Spleen (tissue), 11 donors: ENCODE measurements around the gene HOXA10. TPM values are rescaled to one million over a fixed set of nuclear protein-coding genes. Genes with fewer than 3 reads are reported as not detected.

Experiments used
- DNase-seq: peaks from one replicate; pipeline ENCODE4 v3.0.0-alpha.2; 2020
- H3K27ac ChIP-seq, 8 donors: fragments of 200-600 bp; sonication (generic) in 7 of 8; 1 replicate in 4 of 8; 2 replicates in 4 of 8; pipeline versions ENCODE4 v1.5.0 to v1.8.0; 2016 to 2021; ENCODE audit warnings: inconsistent platforms in 4 of 8, mild to moderate bottlenecking in 4 of 8, moderate library complexity in 1 of 8
- H3K27me3 ChIP-seq, 7 donors: fragments of 200-600 bp; sonication (generic) in 6 of 7; replicated peaks in 1 of 7; 1 replicate in 4 of 7; 2 replicates in 3 of 7; pipeline versions ENCODE4 v1.5.0 to v1.8.0; 2016 to 2021; ENCODE audit warnings: inconsistent platforms in 3 of 7, mild to moderate bottlenecking in 1 of 7
- H3K36me3 ChIP-seq, 6 donors: fragments of 200-600 bp; sonication (generic) in 5 of 6; 1 replicate in 4 of 6; 2 replicates in 2 of 6; pipeline versions ENCODE4 v1.5.0 to v1.8.0; 2016 to 2021; ENCODE audit warnings: inconsistent platforms in 2 of 6
- H3K4me1 ChIP-seq, 6 donors: fragments of 200-600 bp; sonication (generic) in 5 of 6; 1 replicate in 3 of 6; 2 replicates in 3 of 6; pipeline versions ENCODE4 v1.5.0 to v1.8.0; 2016 to 2021; ENCODE audit warnings: inconsistent platforms in 3 of 6
- H3K4me3 ChIP-seq, 8 donors: fragments of 200-600 bp; sonication (generic) in 7 of 8; 1 replicate in 4 of 8; 2 replicates in 4 of 8; pipeline versions ENCODE4 v1.5.0 to v1.8.0; 2016 to 2021; ENCODE audit warnings: inconsistent platforms in 4 of 8, mild to moderate bottlenecking in 4 of 8, moderate library complexity in 2 of 8
- H3K9me3 ChIP-seq, 8 donors: fragments of 200-600 bp; sonication (generic) in 7 of 8; 1 replicate in 4 of 8; 2 replicates in 4 of 8; pipeline versions ENCODE4 v1.5.0 to v1.8.0; 2016 to 2021; ENCODE audit warnings: inconsistent platforms in 4 of 8
- CTCF ChIP-seq, 11 experiments: fragments of 200-600 bp in 7 of 11; fragments of 450-650 bp in 4 of 11; sonication (generic) in 4 of 11; IDR thresholded peaks in 8 of 11; conservative IDR thresholded peaks in 3 of 11; 1 replicate in 7 of 11; 2 replicates in 4 of 11; pipeline versions ENCODE4 v1.4.0 to v1.8.0; 2016 to 2021; ENCODE audit warnings: antibody characterized with exemption in 11 of 11, inconsistent platforms in 4 of 11, mild to moderate bottlenecking in 1 of 11
- POLR2A ChIP-seq, 3 donors: fragments of 450-650 bp; IDR thresholded peaks; one replicate each; pipeline ENCODE4 v1.5.1; 2017; ENCODE audit warnings: antibody characterized with exemption in 3 of 3, mild to moderate bottlenecking in 1 of 3
- POLR2AphosphoS5 ChIP-seq, 3 donors: sonication (generic); formaldehyde crosslinking; IDR thresholded peaks; one replicate each; pipeline ENCODE4 v1.5.1; 2017; ENCODE audit warnings: antibody characterized with exemption in 3 of 3
- WGBS, 5 donors: extraction: QIAGEN DNeasy Blood & Tissue Kit in 3 of 5; methylation state at CpG; one replicate each; pipeline versions ENCODE4 v1.1.5 to v1.1.7; 2013 to 2018; 5-methylcytosine and 5-hydroxymethylcytosine counted together
- intact Hi-C: fragments of 100-400 bp; cut with DNase I; formaldehyde crosslinking; loops from one replicate; pipeline ENCODE4 v1.15.0; 2023; ENCODE audit warnings: low total_unique reads
- polyA plus RNA-seq, 3 donors: library from polyadenylated mRNA; stranded (reverse); fragments of 200-250 nt; gene quantifications; one replicate each; pipeline ENCODE4 v1.2.1, GENCODE V29; 2013
- total RNA-seq, 7 donors: library from RNA; depleted of rRNA in 3 of 7; stranded (reverse); fragments of >200 nt in 3 of 7; fragmentation: NEBNext Ultra II Directional in 4 of 7; extraction: Animal tissue kit (Norgen Biotek cat#: 25700) in 4 of 7; gene quantifications; one replicate each; pipeline versions ENCODE4 v1.1.0 to v1.2.1, GENCODE V29; 2016 to 2021
- donor health status: healthy with polysubstance abuse.
- donor health status: DM: no; HTN: no; CAD: no; lungs with moderate emphysema.
- donor health status: DM: no; HTN: no; CAD: no.
- donor health status: Bipolar disorder and iron deficiency.
- donor health status: healthy.
- donor health status: DM: no; HTN: no; CAD: no.
- donor health status: DM: yes; HTN: yes; CAD: no.

HOXA10 gene
- total and polyA plus RNA-seq, 10 donors = 0.05 to 0.72 (median 0.20) TPM; not detected in 4

- no peak overlapping the region for H3K27ac ChIP-seq
- no peak for TF ChIP-seq POLR2AphosphoS5 (IDR thresholded peaks at IDR 0.05)
- no peak for TF ChIP-seq CTCF (IDR thresholded peaks at IDR 0.05 in 8 of 11, conservative IDR thresholded peaks at IDR 0.05 in 3 of 11)
- no peak for TF ChIP-seq POLR2A (IDR thresholded peaks at IDR 0.05)
- WGBS, 5 donors = 4 to 11% (median 9%) methylated on average over 13 to 14 of the region's 14 CpGs
- H3K4me3 ChIP-seq = peak overlapping the region in 6 of 8 donors; percentile 6 to 68 (median 34)
- intact Hi-C loops = no loop called here
- no peaks in the 10 kb centered on the region for H3K36me3 ChIP-seq
- H3K4me1 ChIP-seq = peaks cover 12 to 76% (median 56%) of the 10 kb centered on the region in 6 donors
- peaks cover 22 to 100% (median 96%) of the 10 kb centered on the region in 7 donors for H3K27me3 ChIP-seq
- DNase-seq = no peak
- no peaks in the 10 kb centered on the region for H3K9me3 ChIP-seq
Measured at GRCh38 chr7:27200761-27201579, 26.9 kb upstream of the HOXA10 start.

GRCh38 chr7:27199849-27200760 is 26.0 kb upstream of the HOXA10 start, which contains the start of gene HOXA13:
Gene HOXA13, minus strand, starts transcription at chr7:27200091. Its CDS starts 14 bp downstream, at chr7:27200077.
- Histone ChIP-seq H3K27me3 (peaks cover 26 to 100% (median 96%) of the 10 kb centered on the region in 7 donors), H3K9me3 (no peaks in the 10 kb centered on the region), H3K27ac (no peak within 1 kb of the TSS), H3K4me1 (peaks cover 9 to 67% (median 50%) of the 10 kb centered on the region in 6 donors), H3K36me3 (no peaks in the 10 kb centered on the region), H3K4me3 (peak within 1 kb of the TSS in 7 of 8 donors; percentile 17 to 68 (median 36))
- DNase-seq = peak; percentile 76
- WGBS, 5 donors = 1 to 2% (median 2%) methylated on average over 43 to 99 of the region's 99 CpGs
- TF ChIP-seq POLR2A (IDR thresholded peaks at IDR 0.05) (no peak), CTCF (IDR thresholded peaks at IDR 0.05 in 8 of 11, conservative IDR thresholded peaks at IDR 0.05 in 3 of 11) (no peak), POLR2AphosphoS5 (IDR thresholded peaks at IDR 0.05) (peak in 1 of 3 donors; percentile 11)
- intact Hi-C loops = loop anchor here (10.0 kb wide), 4 partner anchors 585 to 895 kb away; no protein-coding TSS in a partner anchor

- Histone ChIP-seq H3K27ac (no peak overlapping the region), H3K4me1 (peaks cover 8 to 58% (median 43%) of the 10 kb centered on the region in 6 donors), H3K9me3 (no peaks in the 10 kb centered on the region), H3K36me3 (no peaks in the 10 kb centered on the region), H3K4me3 (peak overlapping the region in 7 of 8 donors; percentile 8 to 68 (median 26)), H3K27me3 (peaks cover 32 to 100% (median 96%) of the 10 kb centered on the region in 7 donors)
- peak; percentile 77 for DNase-seq
- 4 to 9% (median 4%) methylated on average over 19 to 93 of the region's 93 CpGs for WGBS, 5 donors
- intact Hi-C loops = loop anchor here (10.0 kb wide), 4 partner anchors 586 to 896 kb away; no protein-coding TSS in a partner anchor
- no peak for TF ChIP-seq CTCF (IDR thresholded peaks at IDR 0.05 in 8 of 11, conservative IDR thresholded peaks at IDR 0.05 in 3 of 11)
- no peak for TF ChIP-seq POLR2AphosphoS5 (IDR thresholded peaks at IDR 0.05)
- no peak for TF ChIP-seq POLR2A (IDR thresholded peaks at IDR 0.05)
Measured at GRCh38 chr7:27198871-27199801, 25.0 kb upstream of the HOXA10 start.
